ENCODE data around the gene SH2D3A. TPM values are rescaled to one million over a fixed set of nuclear protein-coding genes. Genes with fewer than 3 reads are reported as not detected.

SH2D3A gene
- total and polyA plus RNA-seq, 2 of the 4 experiments (the other 2 are of a cell fraction): under 0.01 to 0.09 TPM

DNA sequence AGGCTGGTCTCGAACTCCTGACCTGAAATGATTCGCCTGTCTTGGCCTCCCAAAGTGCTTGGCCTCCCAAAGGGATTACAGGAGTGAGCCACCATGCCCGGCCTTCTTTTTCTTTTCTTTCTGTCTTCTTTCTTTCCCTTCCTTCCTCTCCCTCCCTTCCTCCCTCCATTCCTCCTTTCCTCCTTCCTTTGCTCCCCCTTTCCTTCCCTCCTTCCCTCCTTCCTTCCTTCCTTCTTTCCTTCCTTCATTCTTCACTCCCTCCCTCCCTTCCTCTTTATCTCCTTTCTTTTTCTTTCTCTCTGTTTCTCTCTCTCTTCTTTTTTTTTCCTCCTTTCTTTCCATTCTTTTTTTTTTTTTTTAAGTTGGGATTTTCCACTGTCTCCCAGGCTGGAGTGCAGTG lies 58.9 kb downstream of the SH2D3A start:
- H2AK5ac ChIP-seq (ENCODE audit: low read depth, low read length): no peak overlapping the region
- no peak overlapping the region for H3K56ac ChIP-seq (ENCODE audit: extremely low read depth, insufficient read depth, low read length)
- no peak overlapping the region for H3K4me3 ChIP-seq (ENCODE audit: insufficient read depth, low read depth, low read length)
- no TSS peak for BruUV-seq (replicated peaks)
- no peak overlapping the region for H3K9ac ChIP-seq (ENCODE audit: low read depth, low read length)
- H4K8ac ChIP-seq (ENCODE audit: low read depth in 2 of 2, low read length in 2 of 2): no peak overlapping the region
- H4K91ac ChIP-seq (ENCODE audit: insufficient read depth, low read depth, low read length): no peak overlapping the region
- no peaks in the 10 kb centered on the region for H4K20me1 ChIP-seq (ENCODE audit: insufficient read depth, low read length)
- no peaks in the 10 kb centered on the region for H3K4me1 ChIP-seq (ENCODE audit: control insufficient read depth, insufficient read depth, low read length)
- dilution Hi-C loops (cut with HindIII; ENCODE audit: low sequenced_read_pairs, unreplicated experiment): no loop called here
- in situ Hi-C loops (cut with MboI; ENCODE audit: low sequenced_read_pairs): no loop called here
- H3K4ac ChIP-seq (ENCODE audit: low read depth, low read length): no peak overlapping the region
- no peaks in the 10 kb centered on the region; the same call in 1 of the 2 replicates for H3K9me3 ChIP-seq (ENCODE audit: control insufficient read depth, insufficient read depth, low read length)
- H3K4me2 ChIP-seq (ENCODE audit: low read depth, low read length): no peak overlapping the region
- H3K27ac ChIP-seq (ENCODE audit: insufficient read depth, low read length): no peak overlapping the region
- H2BK120ac ChIP-seq (ENCODE audit: low read depth, low read length): no peak overlapping the region
- no peak overlapping the region for H3K14ac ChIP-seq (replicated peaks; ENCODE audit: low read depth, low read length)
- H3K27me3 ChIP-seq (ENCODE audit: control insufficient read depth, insufficient read depth, low read length): peaks cover 2% of the 10 kb centered on the region; the same call in 1 of the 2 replicates
- H3K36me3 ChIP-seq (ENCODE audit: control insufficient read depth, insufficient read depth, low read length): no peaks in the 10 kb centered on the region
- no peak overlapping the region for H2BK20ac ChIP-seq (ENCODE audit: low read depth, low read length)
- no peak overlapping the region for H2BK15ac ChIP-seq (ENCODE audit: low read depth, low read length)
- H2AK9ac ChIP-seq (replicated peaks; ENCODE audit: low read depth, low read length, poor library complexity): no peak overlapping the region
- no peak overlapping the region for H2BK5ac ChIP-seq (ENCODE audit: low read depth, low read length, poor library complexity, severe bottlenecking)
- TF ChIP-seq, protein P1, sequence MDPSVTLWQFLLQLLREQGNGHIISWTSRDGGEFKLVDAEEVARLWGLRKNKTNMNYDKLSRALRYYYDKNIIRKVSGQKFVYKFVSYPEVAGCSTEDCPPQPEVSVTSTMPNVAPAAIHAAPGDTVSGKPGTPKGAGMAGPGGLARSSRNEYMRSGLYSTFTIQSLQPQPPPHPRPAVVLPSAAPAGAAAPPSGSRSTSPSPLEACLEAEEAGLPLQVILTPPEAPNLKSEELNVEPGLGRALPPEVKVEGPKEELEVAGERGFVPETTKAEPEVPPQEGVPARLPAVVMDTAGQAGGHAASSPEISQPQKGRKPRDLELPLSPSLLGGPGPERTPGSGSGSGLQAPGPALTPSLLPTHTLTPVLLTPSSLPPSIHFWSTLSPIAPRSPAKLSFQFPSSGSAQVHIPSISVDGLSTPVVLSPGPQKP (IDR thresholded peaks at IDR 0.05; ENCODE audit: borderline replicate concordance, low read depth, low read length): no peak
- no peak for TF ChIP-seq CHD1 (IDR thresholded peaks at IDR 0.05; ENCODE audit: low read depth, low read length)
- no peak for TF ChIP-seq RCOR1 (IDR thresholded peaks at IDR 0.05; ENCODE audit: insufficient replicate concordance, low read length)
- no peak for TF ChIP-seq BHLHE40 (IDR thresholded peaks at IDR 0.05; ENCODE audit: low read depth, low read length)
- TF ChIP-seq NFE2L2 (IDR thresholded peaks at IDR 0.05; ENCODE audit: low read depth, low read length): no peak
- TF ChIP-seq MAFK (IDR thresholded peaks at IDR 0.05; ENCODE audit: low read depth, low read length): no peak
- TF ChIP-seq, protein P2, sequence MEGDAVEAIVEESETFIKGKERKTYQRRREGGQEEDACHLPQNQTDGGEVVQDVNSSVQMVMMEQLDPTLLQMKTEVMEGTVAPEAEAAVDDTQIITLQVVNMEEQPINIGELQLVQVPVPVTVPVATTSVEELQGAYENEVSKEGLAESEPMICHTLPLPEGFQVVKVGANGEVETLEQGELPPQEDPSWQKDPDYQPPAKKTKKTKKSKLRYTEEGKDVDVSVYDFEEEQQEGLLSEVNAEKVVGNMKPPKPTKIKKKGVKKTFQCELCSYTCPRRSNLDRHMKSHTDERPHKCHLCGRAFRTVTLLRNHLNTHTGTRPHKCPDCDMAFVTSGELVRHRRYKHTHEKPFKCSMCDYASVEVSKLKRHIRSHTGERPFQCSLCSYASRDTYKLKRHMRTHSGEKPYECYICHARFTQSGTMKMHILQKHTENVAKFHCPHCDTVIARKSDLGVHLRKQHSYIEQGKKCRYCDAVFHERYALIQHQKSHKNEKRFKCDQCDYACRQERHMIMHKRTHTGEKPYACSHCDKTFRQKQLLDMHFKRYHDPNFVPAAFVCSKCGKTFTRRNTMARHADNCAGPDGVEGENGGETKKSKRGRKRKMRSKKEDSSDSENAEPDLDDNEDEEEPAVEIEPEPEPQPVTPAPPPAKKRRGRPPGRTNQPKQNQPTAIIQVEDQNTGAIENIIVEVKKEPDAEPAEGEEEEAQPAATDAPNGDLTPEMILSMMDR (conservative IDR thresholded peaks at IDR 0.05; ENCODE audit: low read depth, low read length): no peak
- no peak for TF ChIP-seq MXI1 (IDR thresholded peaks at IDR 0.05; ENCODE audit: borderline replicate concordance, low read depth, low read length)
- TF ChIP-seq RFX5 (IDR thresholded peaks at IDR 0.05; ENCODE audit: low read depth, low read length): no peak
- TF ChIP-seq FOS (IDR thresholded peaks at IDR 0.05; ENCODE audit: low read depth, low read length): no peak
- TF ChIP-seq CEBPB (IDR thresholded peaks at IDR 0.05; ENCODE audit: low read depth, low read length): no peak
- no peak for TF ChIP-seq SMC3 (IDR thresholded peaks at IDR 0.05; ENCODE audit: low read depth, low read length)
- no peak for TF ChIP-seq POLR2A (IDR thresholded peaks at IDR 0.05; ENCODE audit: low read depth, low read length)
- no peak for TF ChIP-seq RAD21 (IDR thresholded peaks at IDR 0.05; ENCODE audit: low read length)
- TF ChIP-seq, protein P3, sequence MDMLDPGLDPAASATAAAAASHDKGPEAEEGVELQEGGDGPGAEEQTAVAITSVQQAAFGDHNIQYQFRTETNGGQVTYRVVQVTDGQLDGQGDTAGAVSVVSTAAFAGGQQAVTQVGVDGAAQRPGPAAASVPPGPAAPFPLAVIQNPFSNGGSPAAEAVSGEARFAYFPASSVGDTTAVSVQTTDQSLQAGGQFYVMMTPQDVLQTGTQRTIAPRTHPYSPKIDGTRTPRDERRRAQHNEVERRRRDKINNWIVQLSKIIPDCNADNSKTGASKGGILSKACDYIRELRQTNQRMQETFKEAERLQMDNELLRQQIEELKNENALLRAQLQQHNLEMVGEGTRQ (IDR thresholded peaks at IDR 0.05; ENCODE audit: low read depth, low read length): no peak
- no peak for TF ChIP-seq MAZ (IDR thresholded peaks at IDR 0.05; ENCODE audit: borderline replicate concordance, low read depth, low read length)
- H3K79me1 ChIP-seq (ENCODE audit: low read depth in 1 of 2, low read length in 2 of 2): no peaks in the 10 kb centered on the region
- ChIA-PET CTCF (no interaction called here), POLR2A (ENCODE audit: unreplicated experiment) (no interaction called here)
- intact Hi-C loops (cut with micrococcal nuclease): no loop called here
- no peak overlapping the region for H4K5ac ChIP-seq (ENCODE audit: low read depth, low read length)
- no peaks in the 10 kb centered on the region for H3K9me1 ChIP-seq (ENCODE audit: insufficient read depth, low read length)
- 59% methylated on average over 3 of the region's 3 CpGs; no CpG with 5 or more reads in 1 of the 2 experiments for WGBS, 2 experiments (ENCODE audit: extremely low coverage in 2 of 2, insufficient read length in 1 of 2)
- ATAC-seq (ENCODE audit: low read depth) (no peak), DNase-seq (no peak)
- no peak overlapping the region for H2AFZ ChIP-seq (replicated peaks; ENCODE audit: low read length, poor library complexity)
- H3K18ac ChIP-seq (ENCODE audit: low read depth, low read length): no peak overlapping the region
- H3K23ac ChIP-seq (ENCODE audit: low read depth, low read length): no peak overlapping the region

Data from IMR-90 (cell line).